Measurements from ENCODE around the gene TRIM72. TPM values are rescaled to one million over a fixed set of nuclear protein-coding genes. Genes with fewer than 3 reads are reported as not detected.

Gene TRIM72
- polyA plus RNA-seq, 1 donor (not counting 4 experiments of a cell fraction or from before 2014, with no cell fraction given): not detected

- H3K79me2 ChIP-seq (ENCODE audit: control insufficient read depth, insufficient read depth, low read length): no peaks in the 10 kb centered on the region
- H3K4me2 ChIP-seq (ENCODE audit: control insufficient read depth, extremely low read depth, insufficient read depth, low read depth, low read length): no peak overlapping the region
- dilution Hi-C loops (cut with MboI; ENCODE audit: extremely low pct_ligation_motif_present, low sequenced_read_pairs): no loop called here
- no peak overlapping the region for H2AFZ ChIP-seq (ENCODE audit: control insufficient read depth, low read length)
- no peaks in the 10 kb centered on the region for H3K4me1 ChIP-seq (ENCODE audit: control insufficient read depth, extremely low read depth, insufficient read depth, low read length)
- no peaks in the 10 kb centered on the region for H3K36me3 ChIP-seq (ENCODE audit: control insufficient read depth in 2 of 2, extremely low read depth in 1 of 2, insufficient read depth in 2 of 2, low read length in 2 of 2)
- FAIRE-seq (no peak), DNase-seq (ENCODE audit: low read depth, low spot score) (no peak)
- H3K9ac ChIP-seq (ENCODE audit: control insufficient read depth, extremely low read depth, insufficient read depth, low read length): no peak overlapping the region
- no peak for TF ChIP-seq EZH2 (IDR thresholded peaks at IDR 0.05; ENCODE audit: low read length)
- TF ChIP-seq, protein P1, sequence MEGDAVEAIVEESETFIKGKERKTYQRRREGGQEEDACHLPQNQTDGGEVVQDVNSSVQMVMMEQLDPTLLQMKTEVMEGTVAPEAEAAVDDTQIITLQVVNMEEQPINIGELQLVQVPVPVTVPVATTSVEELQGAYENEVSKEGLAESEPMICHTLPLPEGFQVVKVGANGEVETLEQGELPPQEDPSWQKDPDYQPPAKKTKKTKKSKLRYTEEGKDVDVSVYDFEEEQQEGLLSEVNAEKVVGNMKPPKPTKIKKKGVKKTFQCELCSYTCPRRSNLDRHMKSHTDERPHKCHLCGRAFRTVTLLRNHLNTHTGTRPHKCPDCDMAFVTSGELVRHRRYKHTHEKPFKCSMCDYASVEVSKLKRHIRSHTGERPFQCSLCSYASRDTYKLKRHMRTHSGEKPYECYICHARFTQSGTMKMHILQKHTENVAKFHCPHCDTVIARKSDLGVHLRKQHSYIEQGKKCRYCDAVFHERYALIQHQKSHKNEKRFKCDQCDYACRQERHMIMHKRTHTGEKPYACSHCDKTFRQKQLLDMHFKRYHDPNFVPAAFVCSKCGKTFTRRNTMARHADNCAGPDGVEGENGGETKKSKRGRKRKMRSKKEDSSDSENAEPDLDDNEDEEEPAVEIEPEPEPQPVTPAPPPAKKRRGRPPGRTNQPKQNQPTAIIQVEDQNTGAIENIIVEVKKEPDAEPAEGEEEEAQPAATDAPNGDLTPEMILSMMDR (optimal IDR thresholded peaks at IDR 0.05 in 1 of 3, IDR thresholded peaks at IDR 0.05 in 1 of 3, conservative IDR thresholded peaks at IDR 0.05 in 1 of 3; ENCODE audit: extremely low read depth in 1 of 3, insufficient read depth in 2 of 3, low read length in 3 of 3): no peak
- H3K27ac ChIP-seq (ENCODE audit: control insufficient read depth, insufficient read depth, low read length): no peak overlapping the region
- H3K4me3 ChIP-seq (ENCODE audit: control insufficient read depth in 2 of 3, extremely low read depth in 1 of 3, insufficient read depth in 2 of 3, low read depth in 1 of 3, low read length in 3 of 3): no peak overlapping the region
- no peaks in the 10 kb centered on the region for H3K27me3 ChIP-seq (ENCODE audit: control insufficient read depth, extremely low read depth, insufficient read depth, low read length)
- H3K9me1 ChIP-seq (ENCODE audit: control insufficient read depth, extremely low read depth, insufficient read depth, low read length): no peaks in the 10 kb centered on the region
- H3K9me3 ChIP-seq (ENCODE audit: control insufficient read depth, low read depth, low read length): no peaks in the 10 kb centered on the region
- H4K20me1 ChIP-seq (ENCODE audit: control insufficient read depth, extremely low read depth, insufficient read depth, low read length): no peaks in the 10 kb centered on the region
Measured at GRCh38 chr16:31229501-31229900, 15.6 kb downstream of the TRIM72 start.

- H2AFZ ChIP-seq (ENCODE audit: control insufficient read depth, low read length): no peak overlapping the region
- no peak overlapping the region for H3K4me3 ChIP-seq (ENCODE audit: control insufficient read depth in 2 of 3, extremely low read depth in 1 of 3, insufficient read depth in 2 of 3, low read depth in 1 of 3, low read length in 3 of 3)
- H4K20me1 ChIP-seq (ENCODE audit: control insufficient read depth, extremely low read depth, insufficient read depth, low read length): no peaks in the 10 kb centered on the region
- no peak overlapping the region for H3K27ac ChIP-seq (ENCODE audit: control insufficient read depth, insufficient read depth, low read length)
- DNase-seq (ENCODE audit: low read depth, low spot score): no peak
- no peaks in the 10 kb centered on the region for H3K9me1 ChIP-seq (ENCODE audit: control insufficient read depth, extremely low read depth, insufficient read depth, low read length)
- peaks cover 4% of the 10 kb centered on the region for H3K27me3 ChIP-seq (ENCODE audit: control insufficient read depth, extremely low read depth, insufficient read depth, low read length)
- no peak for FAIRE-seq
- no peaks in the 10 kb centered on the region for H3K79me2 ChIP-seq (ENCODE audit: control insufficient read depth, insufficient read depth, low read length)
- H3K9ac ChIP-seq (ENCODE audit: control insufficient read depth, extremely low read depth, insufficient read depth, low read length): no peak overlapping the region
- no peak overlapping the region for H3K4me2 ChIP-seq (ENCODE audit: control insufficient read depth, extremely low read depth, insufficient read depth, low read depth, low read length)
- no peaks in the 10 kb centered on the region for H3K9me3 ChIP-seq (ENCODE audit: control insufficient read depth, low read depth, low read length)
- H3K36me3 ChIP-seq (ENCODE audit: control insufficient read depth in 2 of 2, extremely low read depth in 1 of 2, insufficient read depth in 2 of 2, low read length in 2 of 2): no peaks in the 10 kb centered on the region
- H3K4me1 ChIP-seq (ENCODE audit: control insufficient read depth, extremely low read depth, insufficient read depth, low read length): no peaks in the 10 kb centered on the region
- dilution Hi-C loops (cut with MboI; ENCODE audit: extremely low pct_ligation_motif_present, low sequenced_read_pairs): no loop called here
- no peak for TF ChIP-seq EZH2 (IDR thresholded peaks at IDR 0.05; ENCODE audit: low read length)
- TF ChIP-seq, protein P1 (optimal IDR thresholded peaks at IDR 0.05 in 1 of 3, IDR thresholded peaks at IDR 0.05 in 1 of 3, conservative IDR thresholded peaks at IDR 0.05 in 1 of 3; ENCODE audit: extremely low read depth in 1 of 3, insufficient read depth in 2 of 3, low read length in 3 of 3): no peak
Measured at GRCh38 chr16:31238041-31238440, 24.1 kb downstream of the TRIM72 start.
